Upper lobe of right lung (tissue), 1 donor: ENCODE results near the gene TMPRSS13. TPM values are rescaled to one million over a fixed set of nuclear protein-coding genes. Genes with fewer than 3 reads are reported as not detected.
A peak's percentile ranks its signal among the peaks of the same experiment; 100 is the strongest.

Experiments used
- ATAC-seq: fragments of 200-7000 bp; cut with Tn5 transposase; one replicate; pipeline ENCODE4 v1.9.1; 2020; ENCODE audit warnings: mild to moderate bottlenecking, moderate library complexity
- DNase-seq: peaks from one replicate; pipeline ENCODE4 v3.0.0-alpha.2; 2020
- H3K27ac ChIP-seq: fragments of 200-600 bp; one replicate; pipeline ENCODE4 v1.8.0; 2022
- H3K27me3 ChIP-seq: fragments of 200-600 bp; one replicate; pipeline ENCODE4 v1.8.0; 2022; ENCODE audit warnings: mild to moderate bottlenecking
- H3K36me3 ChIP-seq: fragments of 200-600 bp; one replicate; pipeline ENCODE4 v1.8.0; 2022
- H3K4me1 ChIP-seq: fragments of 200-600 bp; one replicate; pipeline ENCODE4 v1.8.0; 2022
- H3K4me3 ChIP-seq: fragments of 200-600 bp; one replicate; pipeline ENCODE4 v1.8.0; 2022; ENCODE audit warnings: mild to moderate bottlenecking
- H3K9me3 ChIP-seq: fragments of 200-600 bp; one replicate; pipeline ENCODE4 v1.8.0; 2022
- CTCF ChIP-seq: fragments of 200-600 bp; IDR thresholded peaks from one replicate; pipeline ENCODE4 v1.8.0; 2022; ENCODE audit warnings: antibody characterized with exemption
- intact Hi-C: fragments of 100-400 bp; cut with DNase I; formaldehyde crosslinking; loops from one replicate; pipeline ENCODE4 v1.11.0; 2022
- total RNA-seq: library from RNA; stranded (reverse); fragmentation: NEBNext Ultra II Directional; extraction: Animal tissue kit (Norgen Biotek cat#: 25700); gene quantifications from one replicate; pipeline ENCODE4 v1.2.1, GENCODE V29; 2021
- donor health status: DM: no; HTN: yes; CAD: no; lungs with severe emphysema.

Gene TMPRSS13
- total RNA-seq, 1 donor from 2014 or later, result 9.9 TPM

- ATAC-seq (peak; percentile 14), DNase-seq (no peak)
- Histone ChIP-seq H3K4me1 (peaks cover 29% of the 10 kb centered on the region), H3K27me3 (no peaks in the 10 kb centered on the region), H3K27ac (no peak overlapping the region), H3K9me3 (no peaks in the 10 kb centered on the region), H3K36me3 (no peaks in the 10 kb centered on the region), H3K4me3 (no peak overlapping the region)
- no peak for TF ChIP-seq CTCF
- intact Hi-C loops, result no loop called here
Observed at GRCh38 chr11:117973503-117973860, 44.3 kb upstream of the TMPRSS13 start.

GRCh38 chr11:117972629-117973502, 43.7 kb upstream of the TMPRSS13 start:
- intact Hi-C loops, result no loop called here
- no peak for TF ChIP-seq CTCF
- H3K27ac ChIP-seq, result no peak overlapping the region
- H3K36me3 ChIP-seq, result no peaks in the 10 kb centered on the region
- H3K9me3 ChIP-seq, result no peaks in the 10 kb centered on the region
- H3K4me1 ChIP-seq, result peaks cover 29% of the 10 kb centered on the region
- ATAC-seq, result peak; percentile 50
- no peak for DNase-seq
- H3K4me3 ChIP-seq, result no peak overlapping the region
- no peaks in the 10 kb centered on the region for H3K27me3 ChIP-seq

GRCh38 chr11:117972044-117972443, 42.8 kb upstream of the TMPRSS13 start:
- H3K9me3 ChIP-seq, result no peaks in the 10 kb centered on the region
- ATAC-seq (no peak), DNase-seq (peak; percentile 39)
- no peaks in the 10 kb centered on the region for H3K36me3 ChIP-seq
- H3K27ac ChIP-seq, result no peak overlapping the region
- no peaks in the 10 kb centered on the region for H3K27me3 ChIP-seq
- peaks cover 29% of the 10 kb centered on the region for H3K4me1 ChIP-seq
- TF ChIP-seq CTCF, result no peak
- no peak overlapping the region for H3K4me3 ChIP-seq
- intact Hi-C loops, result no loop called here

- H3K36me3 ChIP-seq, result no peaks in the 10 kb centered on the region
- no peak for TF ChIP-seq CTCF
- intact Hi-C loops, result no loop called here
- H3K27ac ChIP-seq, result no peak overlapping the region
- peaks cover 29% of the 10 kb centered on the region for H3K4me1 ChIP-seq
- H3K4me3 ChIP-seq, result no peak overlapping the region
- H3K27me3 ChIP-seq, result no peaks in the 10 kb centered on the region
- ATAC-seq, result peak; percentile 88
- no peaks in the 10 kb centered on the region for H3K9me3 ChIP-seq
- DNase-seq, result peak; percentile 40
Observed at GRCh38 chr11:117970400-117971024, 41.3 kb upstream of the TMPRSS13 start.

- ATAC-seq (no peak), DNase-seq (no peak)
- H3K36me3 ChIP-seq, result no peaks in the 10 kb centered on the region
- H3K27me3 ChIP-seq, result no peaks in the 10 kb centered on the region
- H3K27ac ChIP-seq, result no peak overlapping the region
- H3K4me1 ChIP-seq, result peaks cover 29% of the 10 kb centered on the region
- TF ChIP-seq CTCF, result no peak
- intact Hi-C loops, result no loop called here
- H3K9me3 ChIP-seq, result no peaks in the 10 kb centered on the region
- no peak overlapping the region for H3K4me3 ChIP-seq
Observed at GRCh38 chr11:117969160-117969991, 40.2 kb upstream of the TMPRSS13 start.
